GM18951 (cell line): Measurements from ENCODE around the gene HAND1.
"Not testable (repeated sequence)": the region's sequence is repeated elsewhere in the genome, so short reads cannot be mapped to it uniquely, and the experiment has no call there.

Source experiments
- POLR2A ChIP-seq: IDR thresholded peaks from 4 replicates; pipeline ENCODE4 v1.6.1; 2011; ENCODE audit warnings: mild to moderate bottlenecking; ENCODE audit not compliant: insufficient read length, insufficient read depth; ENCODE audit errors: extremely low read depth
- in situ Hi-C: fragments of 300-500 bp; cut with MboI; formaldehyde crosslinking; loops from one replicate; pipeline ENCODE4 v1.12.0; 2022; ENCODE audit warnings: low sequenced_read_pairs, mixed read lengths, inconsistent platforms; ENCODE audit not compliant: unreplicated experiment

The HAND1 gene

GRCh38 chr5:154516475-154516874 is 38.4 kb upstream of the HAND1 start:
- no peak for TF ChIP-seq POLR2A
- in situ Hi-C loops = no loop called here

- in situ Hi-C loops = not testable (repeated sequence)
Observed at GRCh38 chr5:154515488-154515887, 37.5 kb upstream of the HAND1 start.

GRCh38 chr5:154514331-154514730 is 36.3 kb upstream of the HAND1 start:
- no peak for TF ChIP-seq POLR2A
- in situ Hi-C loops = no loop called here

GRCh38 chr5:154513669-154514084 is 35.6 kb upstream of the HAND1 start:
- in situ Hi-C loops = no loop called here
- no peak for TF ChIP-seq POLR2A

- in situ Hi-C loops = no loop called here
- TF ChIP-seq POLR2A = no peak
Observed at GRCh38 chr5:154511984-154512383, 34.0 kb upstream of the HAND1 start.

GRCh38 chr5:154509784-154510555 is 31.9 kb upstream of the HAND1 start:
- TF ChIP-seq POLR2A = no peak
- in situ Hi-C loops = no loop called here

GRCh38 chr5:154508114-154508513 is 30.1 kb upstream of the HAND1 start:
- TF ChIP-seq POLR2A = no peak
- in situ Hi-C loops = no loop called here

GRCh38 chr5:154506716-154507080 is 28.7 kb upstream of the HAND1 start:
- in situ Hi-C loops = no loop called here
- TF ChIP-seq POLR2A = no peak

GRCh38 chr5:154506049-154506715 is 28.2 kb upstream of the HAND1 start:
- in situ Hi-C loops = no loop called here
- TF ChIP-seq POLR2A = no peak

GRCh38 chr5:154505567-154505966 is 27.5 kb upstream of the HAND1 start:
- TF ChIP-seq POLR2A = no peak
- in situ Hi-C loops = no loop called here

- no peak for TF ChIP-seq POLR2A
- in situ Hi-C loops = no loop called here
Observed at GRCh38 chr5:154503698-154504039, 25.6 kb upstream of the HAND1 start.

GRCh38 chr5:154502180-154502579 is 24.2 kb upstream of the HAND1 start:
- in situ Hi-C loops = no loop called here
- TF ChIP-seq POLR2A = no peak

GRCh38 chr5:154501566-154501965 is 23.5 kb upstream of the HAND1 start:
- in situ Hi-C loops = no loop called here
- no peak for TF ChIP-seq POLR2A

GRCh38 chr5:154498994-154499393 is 21.0 kb upstream of the HAND1 start:
- in situ Hi-C loops = no loop called here
- no peak for TF ChIP-seq POLR2A
